Midbrain (tissue), 1 donor: Measurements from ENCODE around the gene MAGI2.

Experiments used
- DNase-seq: peaks from one replicate; lab custom pipeline; 2025; lab: John Stamatoyannopoulos, UW

Gene MAGI2

GRCh38 chr7:78787854-78788253 lies 665.6 kb downstream of the MAGI2 start:
- no peak for DNase-seq

GRCh38 chr7:78786055-78786454 lies 667.4 kb downstream of the MAGI2 start:
- no peak for DNase-seq

GRCh38 chr7:78783179-78783962 lies 670.1 kb downstream of the MAGI2 start:
- DNase-seq, result no peak

GRCh38 chr7:78780560-78780959 lies 672.9 kb downstream of the MAGI2 start:
- DNase-seq, result no peak

- DNase-seq, result no peak
Measured at GRCh38 chr7:78779788-78780187, 673.7 kb downstream of the MAGI2 start.

GRCh38 chr7:78777829-78778228 lies 675.6 kb downstream of the MAGI2 start:
- no peak for DNase-seq

GRCh38 chr7:78770422-78771410 lies 682.8 kb downstream of the MAGI2 start:
- DNase-seq, result peak; percentile 65

GRCh38 chr7:78769481-78770101 lies 683.9 kb downstream of the MAGI2 start:
- peak; percentile 53 for DNase-seq

- DNase-seq, result peak; percentile 57
Measured at GRCh38 chr7:78768859-78769258, 684.6 kb downstream of the MAGI2 start.

GRCh38 chr7:78765943-78766729 lies 687.3 kb downstream of the MAGI2 start:
- DNase-seq, result peak; percentile 15

GRCh38 chr7:78764571-78764970 lies 688.9 kb downstream of the MAGI2 start:
- DNase-seq, result no peak

- no peak for DNase-seq
Measured at GRCh38 chr7:78762625-78763024, 690.8 kb downstream of the MAGI2 start.

- no peak for DNase-seq
Measured at GRCh38 chr7:78760620-78761355, 692.7 kb downstream of the MAGI2 start.

GRCh38 chr7:78752554-78752953 lies 700.9 kb downstream of the MAGI2 start:
- DNase-seq, result no peak

GRCh38 chr7:78751253-78751652 lies 702.2 kb downstream of the MAGI2 start:
- DNase-seq, result no peak

- DNase-seq, result no peak
Measured at GRCh38 chr7:78749052-78749746, 704.3 kb downstream of the MAGI2 start.

GRCh38 chr7:78747592-78747991 lies 705.9 kb downstream of the MAGI2 start:
- no peak for DNase-seq

- no peak for DNase-seq
Measured at GRCh38 chr7:78746301-78746700, 707.2 kb downstream of the MAGI2 start.

- DNase-seq, result no peak
Measured at GRCh38 chr7:78742694-78743093, 710.8 kb downstream of the MAGI2 start.

- DNase-seq, result no peak
Measured at GRCh38 chr7:78736548-78736947, 716.9 kb downstream of the MAGI2 start.
